HAP-1 (cell line): ENCODE results near the gene HEG1.
A peak's percentile ranks its signal among the peaks of the same experiment; 100 is the strongest.

Experiments
- DNase-seq, 2 experiments: peaks; one replicate each; pipeline ENCODE4 v3.0.0-alpha.2; 2016 to 2020; ENCODE audit warnings: low spot score in 2 of 2
- H3K27me3 ChIP-seq: fragments of 250-450 bp; sonication (Bioruptor Pico); 2 replicates; pipeline ENCODE4 v1.5.1; 2020; ENCODE audit warnings: low read depth, mild to moderate bottlenecking, moderate library complexity
- H3K36me3 ChIP-seq: fragments of 250-450 bp; sonication (Bioruptor Pico); replicated peaks from 2 replicates; pipeline ENCODE4 v1.5.1; 2020; ENCODE audit warnings: mild to moderate bottlenecking
- H3K4me1 ChIP-seq: fragments of 250-450 bp; sonication (Bioruptor Pico); 2 replicates; pipeline ENCODE4 v1.5.1; 2020; ENCODE audit warnings: mild to moderate bottlenecking
- H3K4me3 ChIP-seq: fragments of 250-450 bp; sonication (Bioruptor Pico); 2 replicates; pipeline ENCODE4 v1.5.1; 2020; ENCODE audit warnings: mild to moderate bottlenecking, moderate library complexity
- H3K9me3 ChIP-seq: fragments of 250-450 bp; sonication (Bioruptor Pico); 2 replicates; pipeline ENCODE4 v1.5.1; 2020; ENCODE audit warnings: mild to moderate bottlenecking, moderate library complexity
- in situ Hi-C: fragments of 300-500 bp; cut with MboI; formaldehyde crosslinking; loops from 3 replicates; pipeline ENCODE4 v1.14.3; 2020; ENCODE audit warnings: low sequenced_read_pairs, inconsistent platforms, mixed read lengths

HEG1 gene

DNA sequence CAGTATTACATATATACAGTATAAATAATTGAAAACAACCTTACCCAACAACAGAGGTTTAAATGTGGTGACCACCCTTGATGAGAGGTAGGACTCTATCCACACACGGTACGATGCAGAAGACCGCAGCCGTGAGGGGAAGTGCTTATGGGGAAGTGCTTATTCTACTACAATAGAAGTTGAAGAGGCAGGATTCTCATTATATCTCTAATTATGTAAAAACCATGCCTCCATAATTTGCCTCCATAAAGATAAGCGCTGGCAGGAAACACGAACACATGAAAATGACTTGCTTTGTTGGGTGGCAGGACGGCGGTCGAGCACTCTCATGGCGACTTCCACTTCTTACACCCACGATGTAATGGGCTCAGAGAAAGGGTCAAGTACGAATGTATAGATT lies 114.0 kb downstream of the HEG1 start:
- in situ Hi-C loops: loop anchor here (25.0 kb wide), 1 partner anchor 496 kb away; no protein-coding TSS in a partner anchor
- Histone ChIP-seq H3K9me3 (peaks cover 3% of the 10 kb centered on the region; the same call in 1 of the 2 replicates), H3K36me3 (no peaks in the 10 kb centered on the region), H3K4me3 (no peak overlapping the region), H3K27me3 (no peaks in the 10 kb centered on the region; the same call in 1 of the 2 replicates), H3K4me1 (no peaks in the 10 kb centered on the region)
- no peak for DNase-seq

DNA sequence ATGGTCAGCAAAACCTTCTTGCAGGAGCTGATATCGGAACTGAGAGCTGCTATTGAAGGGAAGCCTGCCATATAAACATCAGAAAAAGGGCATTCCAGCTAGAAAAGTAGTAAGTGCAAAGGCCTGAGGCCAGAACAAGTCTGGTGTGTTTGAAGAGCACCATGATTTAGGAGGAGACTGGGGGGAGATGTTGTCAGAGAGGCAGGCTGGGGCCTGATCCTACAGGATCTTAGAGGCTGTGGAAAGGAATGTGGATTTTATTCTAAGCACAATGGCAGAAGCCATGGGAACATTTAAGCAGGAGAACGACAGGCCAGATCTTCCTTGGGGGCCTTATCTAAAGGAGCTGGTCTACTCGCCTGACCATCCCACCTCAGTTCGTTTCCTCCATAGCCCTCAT lies 116.1 kb downstream of the HEG1 start:
- no peak overlapping the region for H3K4me3 ChIP-seq
- no peaks in the 10 kb centered on the region; the same call in 1 of the 2 replicates for H3K27me3 ChIP-seq
- in situ Hi-C loops: loop anchor here (25.0 kb wide), 1 partner anchor 498 kb away; no protein-coding TSS in a partner anchor
- peaks cover 7% of the 10 kb centered on the region for H3K9me3 ChIP-seq
- peaks cover 4% of the 10 kb centered on the region for H3K4me1 ChIP-seq
- no peaks in the 10 kb centered on the region for H3K36me3 ChIP-seq
- no peak for DNase-seq

DNA sequence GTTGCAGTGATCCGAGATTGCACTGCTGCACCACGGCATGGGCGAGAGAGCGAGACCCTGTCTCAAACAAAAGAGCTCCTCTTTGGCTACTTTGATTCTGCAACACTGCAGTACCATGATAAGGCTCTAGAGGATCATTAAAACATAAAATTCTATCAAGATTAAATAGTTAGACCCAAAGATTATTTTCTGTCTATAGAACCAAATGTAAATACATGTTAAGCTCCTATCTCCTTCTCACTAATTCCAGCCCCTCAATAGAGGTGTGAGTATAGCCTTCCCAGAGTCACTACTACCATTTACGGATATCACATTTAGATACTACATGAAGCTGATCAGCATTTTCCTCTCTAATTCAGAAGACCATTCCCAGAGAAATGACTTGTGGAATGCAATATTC lies 116.9 kb downstream of the HEG1 start:
- H3K36me3 ChIP-seq: no peaks in the 10 kb centered on the region
- H3K4me3 ChIP-seq: no peak overlapping the region
- peaks cover 4% of the 10 kb centered on the region for H3K4me1 ChIP-seq
- in situ Hi-C loops: loop anchor here (25.0 kb wide), 1 partner anchor 498 kb away; no protein-coding TSS in a partner anchor
- H3K27me3 ChIP-seq: no peaks in the 10 kb centered on the region; the same call in 1 of the 2 replicates
- DNase-seq: no peak
- H3K9me3 ChIP-seq: peaks cover 7% of the 10 kb centered on the region

DNA sequence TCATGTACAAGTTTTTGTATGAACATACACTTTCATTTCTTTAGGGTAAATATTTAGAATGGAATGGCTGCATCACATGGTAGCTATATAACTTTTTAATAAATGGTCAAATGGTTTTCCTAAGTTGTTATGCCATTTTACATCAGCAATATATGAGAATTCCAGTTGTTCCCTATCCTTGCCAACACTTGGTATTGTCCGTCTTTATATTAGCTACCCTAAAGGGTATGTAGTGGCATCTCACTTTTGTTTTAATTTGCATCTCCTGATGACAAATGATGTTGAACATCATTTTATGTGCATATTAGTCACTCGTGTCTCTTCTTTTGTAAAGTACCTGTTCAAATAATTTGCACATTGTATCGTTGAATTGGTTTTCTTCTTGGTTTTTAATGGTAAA lies 118.7 kb downstream of the HEG1 start:
- Histone ChIP-seq H3K4me1 (peaks cover 4% of the 10 kb centered on the region), H3K4me3 (no peak overlapping the region), H3K9me3 (peaks cover 7% of the 10 kb centered on the region), H3K36me3 (no peaks in the 10 kb centered on the region), H3K27me3 (peaks cover 2% of the 10 kb centered on the region; the same call in 1 of the 2 replicates)
- no peak for DNase-seq
- in situ Hi-C loops: loop anchor here (25.0 kb wide), 1 partner anchor 500 kb away; no protein-coding TSS in a partner anchor

DNA sequence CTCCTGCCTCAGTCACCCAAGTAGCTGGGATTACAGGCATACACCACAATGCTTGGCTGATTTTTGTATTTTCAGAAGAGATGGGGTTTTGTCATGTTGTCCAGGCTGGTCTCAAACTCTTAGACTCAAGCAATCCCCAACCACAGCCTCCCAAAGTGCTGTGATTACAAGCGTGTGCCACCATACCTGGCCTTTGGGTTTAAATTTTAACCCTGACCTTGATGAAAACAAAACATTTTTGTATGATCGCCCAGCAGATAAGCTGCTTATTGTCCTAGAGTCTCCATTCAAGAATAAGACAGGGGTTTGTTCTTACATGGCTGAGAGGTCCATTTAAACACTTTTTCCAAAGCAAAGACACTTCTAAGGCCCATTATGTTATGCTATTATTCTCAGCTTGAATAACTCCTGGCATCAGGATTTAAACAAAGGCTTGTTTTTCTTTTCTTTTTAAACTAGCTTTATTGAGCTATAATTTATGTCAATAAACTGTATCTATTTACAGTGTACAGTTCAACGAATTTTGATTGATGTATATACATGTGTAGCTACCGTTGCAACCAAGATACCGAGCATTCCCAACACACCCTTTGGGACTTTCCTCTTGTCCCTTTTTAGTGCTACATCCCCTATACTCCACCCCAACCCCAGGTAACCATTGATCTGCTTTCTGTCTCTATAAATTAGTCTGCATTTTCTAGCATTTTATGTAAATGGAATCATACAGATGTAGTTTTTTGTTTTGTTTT lies 119.8 kb downstream of the HEG1 start:
- H3K9me3 ChIP-seq: peaks cover 7% of the 10 kb centered on the region
- in situ Hi-C loops: loop anchor here (25.0 kb wide), 1 partner anchor 501 kb away; no protein-coding TSS in a partner anchor
- H3K36me3 ChIP-seq: no peaks in the 10 kb centered on the region
- peaks cover 2% of the 10 kb centered on the region; the same call in 1 of the 2 replicates for H3K27me3 ChIP-seq
- DNase-seq: peak; percentile 40 to 92
- H3K4me3 ChIP-seq: no peak overlapping the region
- peaks cover 4% of the 10 kb centered on the region for H3K4me1 ChIP-seq

DNA sequence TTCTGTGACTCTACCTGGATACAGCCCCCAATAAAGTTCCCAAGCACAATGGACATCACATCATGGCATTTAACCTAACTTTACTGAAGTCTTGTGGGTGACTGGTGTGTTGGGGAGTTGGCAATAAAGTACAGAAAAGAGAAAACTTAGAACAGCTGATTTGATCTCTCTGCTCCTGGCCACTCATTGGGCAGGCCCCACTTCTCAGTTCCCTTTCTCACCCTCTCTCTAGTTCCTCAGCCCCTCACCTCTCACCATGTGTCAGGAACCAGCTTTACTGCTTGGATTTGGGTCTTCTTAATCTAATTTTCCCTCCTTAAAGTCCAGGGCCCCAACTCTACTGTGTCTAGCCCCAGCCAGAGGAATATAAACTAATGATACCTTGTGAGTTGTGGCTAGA lies 120.5 kb downstream of the HEG1 start:
- in situ Hi-C loops: loop anchor here (25.0 kb wide), 1 partner anchor 502 kb away; no protein-coding TSS in a partner anchor
- Histone ChIP-seq H3K9me3 (peaks cover 7% of the 10 kb centered on the region), H3K36me3 (no peaks in the 10 kb centered on the region), H3K4me1 (peaks cover 4% of the 10 kb centered on the region), H3K4me3 (no peak overlapping the region), H3K27me3 (peaks cover 4% of the 10 kb centered on the region; the same call in 1 of the 2 replicates)
- DNase-seq: no peak

DNA sequence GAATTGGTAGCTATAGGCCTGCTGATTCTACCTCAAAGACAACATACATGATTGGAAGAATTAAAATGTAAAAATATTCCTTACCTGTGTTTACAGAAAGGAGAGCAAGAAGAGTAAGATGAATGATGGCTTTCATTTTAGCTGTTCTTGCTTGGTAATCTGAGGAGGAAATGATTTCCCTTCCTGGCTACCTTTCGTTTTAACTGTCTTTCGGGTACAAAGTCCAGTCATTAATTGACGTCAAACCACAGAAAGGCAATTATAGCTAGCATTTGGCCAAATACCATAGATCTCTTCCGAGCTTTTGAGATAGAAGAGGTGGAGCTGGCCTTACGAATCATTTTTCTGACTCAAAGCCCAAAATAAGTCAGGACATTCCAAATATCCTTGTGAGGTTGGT lies 121.2 kb downstream of the HEG1 start, which contains the start of gene MUC13:
Gene MUC13 (minus strand): TSS at position 175 of the 400 bp plus-strand sequence. CDS start 39 bp downstream, at position 136.
- no peaks in the 10 kb centered on the region for H3K36me3 ChIP-seq
- no peak for DNase-seq
- H3K27me3 ChIP-seq: peaks cover 9% of the 10 kb centered on the region; the same call in 1 of the 2 replicates
- in situ Hi-C loops: loop anchor here (25.0 kb wide), 1 partner anchor 503 kb away; no protein-coding TSS in a partner anchor
- no peak within 1 kb of the TSS for H3K4me3 ChIP-seq
- H3K9me3 ChIP-seq: peaks cover 7% of the 10 kb centered on the region
- peaks cover 4% of the 10 kb centered on the region for H3K4me1 ChIP-seq

DNA sequence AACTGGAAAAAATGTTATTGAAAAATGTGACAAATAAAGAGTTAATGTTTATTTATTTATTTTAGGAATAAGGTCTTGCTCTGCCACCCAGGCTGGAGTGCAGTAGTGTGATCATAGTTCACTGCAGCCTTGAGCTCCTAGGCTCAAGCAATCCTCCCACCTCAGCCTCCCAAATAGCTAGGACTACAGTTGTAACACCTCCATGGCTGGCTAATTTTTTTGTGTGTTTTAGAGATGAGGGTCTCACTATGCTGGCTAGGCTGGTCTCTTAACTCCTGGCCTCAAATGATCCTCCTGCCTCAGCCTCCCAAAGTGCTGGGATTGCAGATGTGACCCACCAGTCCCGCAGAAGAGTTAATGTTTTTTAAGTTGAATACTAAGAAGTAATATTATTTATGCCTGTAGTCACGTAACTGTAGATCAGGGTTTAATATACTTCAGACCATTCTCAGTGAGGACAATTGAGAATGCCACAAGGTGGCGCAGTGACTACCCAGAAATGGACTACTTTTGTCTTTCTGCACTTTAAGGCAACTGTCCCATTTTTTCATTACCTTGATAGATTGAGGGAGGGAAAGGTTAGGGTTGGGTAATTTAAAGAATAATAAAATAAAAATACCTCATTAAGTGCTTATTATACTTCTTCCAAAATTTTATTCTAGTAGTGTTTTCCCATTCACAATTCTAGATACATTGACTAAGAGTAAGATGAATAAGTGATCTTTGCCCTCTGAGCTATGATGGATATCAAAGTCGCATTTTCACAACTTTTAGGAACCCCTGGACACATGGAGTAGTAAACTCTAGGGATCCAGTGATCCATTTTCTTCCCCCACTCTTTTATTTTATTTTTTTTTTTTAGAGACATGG lies 127.2 kb downstream of the HEG1 start:
- in situ Hi-C loops: loop anchor here (10.0 to 25.0 kb wide), 2 partner anchors 509 to 656 kb away; no protein-coding TSS in a partner anchor
- no peaks in the 10 kb centered on the region for H3K9me3 ChIP-seq
- no peaks in the 10 kb centered on the region for H3K36me3 ChIP-seq
- no peaks in the 10 kb centered on the region for H3K4me1 ChIP-seq
- peak; percentile 71 to 79 for DNase-seq
- H3K4me3 ChIP-seq: no peak overlapping the region
- peaks cover 14% of the 10 kb centered on the region for H3K27me3 ChIP-seq

DNA sequence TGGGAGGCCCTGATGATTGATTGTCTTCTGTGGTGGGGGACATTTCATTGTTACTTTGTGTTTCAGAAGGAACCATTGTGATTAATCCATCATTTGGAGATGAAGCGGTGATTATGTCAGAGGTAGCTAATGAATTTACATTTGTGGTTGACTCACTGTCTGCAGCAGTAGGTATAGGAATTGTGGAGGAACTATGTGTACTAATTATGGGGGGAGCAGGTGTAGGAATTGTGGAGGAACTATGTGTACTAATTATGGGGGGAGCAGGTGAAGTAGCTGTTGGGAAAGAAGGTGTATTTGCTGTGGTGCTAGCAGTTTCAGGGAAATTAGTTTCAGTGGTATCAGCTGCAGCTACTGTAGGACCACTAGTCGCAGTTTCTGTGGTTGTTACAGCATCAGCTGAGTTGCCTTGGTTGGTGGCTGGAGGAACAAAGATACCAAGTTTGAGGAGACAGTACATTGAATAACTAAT lies 128.2 kb downstream of the HEG1 start:
- Histone ChIP-seq H3K9me3 (no peaks in the 10 kb centered on the region), H3K36me3 (no peaks in the 10 kb centered on the region), H3K4me3 (no peak overlapping the region), H3K27me3 (peaks cover 12% of the 10 kb centered on the region), H3K4me1 (no peaks in the 10 kb centered on the region)
- in situ Hi-C loops: loop anchor here (10.0 to 25.0 kb wide), 2 partner anchors 510 to 657 kb away; no protein-coding TSS in a partner anchor
- no peak for DNase-seq

DNA sequence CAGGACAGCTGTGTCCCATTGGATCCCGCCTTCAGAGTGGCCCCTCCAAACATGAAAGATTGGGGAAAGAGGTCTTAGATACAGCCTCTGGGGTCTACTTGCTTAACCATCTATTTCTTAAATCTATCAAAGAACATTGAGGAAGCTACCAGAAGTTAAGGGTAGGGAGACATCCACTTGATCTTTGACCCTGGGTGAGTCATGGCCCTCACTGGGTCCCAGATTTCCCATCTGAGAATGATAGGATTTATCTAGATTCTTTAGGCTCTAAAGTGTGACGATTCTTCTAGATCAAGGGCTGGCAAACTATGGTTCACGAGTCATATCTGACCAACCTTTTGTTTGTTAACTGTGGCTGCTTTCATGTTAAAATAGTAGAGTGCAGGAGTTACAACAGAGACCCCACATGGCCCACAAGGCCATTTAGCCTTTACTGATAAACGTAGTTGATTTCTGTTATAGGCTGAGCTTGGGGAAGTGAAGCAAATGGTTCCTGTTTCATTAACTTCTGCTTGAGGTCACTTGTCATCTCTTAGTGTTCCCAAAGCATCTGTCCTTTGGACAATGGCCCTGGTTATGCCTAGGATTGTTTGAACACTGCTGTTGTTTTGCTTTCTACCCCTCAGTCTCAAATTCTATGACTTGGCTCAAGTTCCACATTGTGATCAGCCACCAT lies 129.2 kb downstream of the HEG1 start:
- DNase-seq: no peak
- in situ Hi-C loops: loop anchor here (10.0 to 25.0 kb wide), 2 partner anchors 511 to 658 kb away; no protein-coding TSS in a partner anchor
- peaks cover 12% of the 10 kb centered on the region for H3K27me3 ChIP-seq
- no peaks in the 10 kb centered on the region for H3K4me1 ChIP-seq
- H3K4me3 ChIP-seq: no peak overlapping the region
- H3K9me3 ChIP-seq: no peaks in the 10 kb centered on the region
- no peaks in the 10 kb centered on the region for H3K36me3 ChIP-seq

DNA sequence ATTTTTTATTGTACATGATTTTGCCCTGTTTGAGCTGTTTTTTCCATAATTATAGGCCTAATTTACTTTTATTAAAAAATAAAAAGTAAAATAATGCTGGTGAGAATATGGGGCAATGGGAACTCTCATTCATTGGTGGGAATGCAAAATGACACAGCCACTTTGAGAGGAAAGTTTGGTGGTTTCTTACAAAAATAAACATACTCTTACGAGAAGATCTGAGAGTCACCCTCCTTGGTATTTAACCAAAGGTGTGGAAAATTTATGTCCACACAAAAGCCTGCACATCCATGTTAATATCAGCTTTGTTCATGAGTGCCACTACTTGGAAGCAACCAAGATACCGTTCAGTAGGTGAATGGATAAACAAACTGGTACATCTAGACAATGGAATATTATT lies 131.1 kb downstream of the HEG1 start:
- Histone ChIP-seq H3K27me3 (peaks cover 6% of the 10 kb centered on the region), H3K4me3 (no peak overlapping the region), H3K4me1 (no peaks in the 10 kb centered on the region), H3K9me3 (no peaks in the 10 kb centered on the region), H3K36me3 (no peaks in the 10 kb centered on the region)
- no peak for DNase-seq
- in situ Hi-C loops: loop anchor here (10.0 to 25.0 kb wide), 2 partner anchors 513 to 660 kb away; no protein-coding TSS in a partner anchor

DNA sequence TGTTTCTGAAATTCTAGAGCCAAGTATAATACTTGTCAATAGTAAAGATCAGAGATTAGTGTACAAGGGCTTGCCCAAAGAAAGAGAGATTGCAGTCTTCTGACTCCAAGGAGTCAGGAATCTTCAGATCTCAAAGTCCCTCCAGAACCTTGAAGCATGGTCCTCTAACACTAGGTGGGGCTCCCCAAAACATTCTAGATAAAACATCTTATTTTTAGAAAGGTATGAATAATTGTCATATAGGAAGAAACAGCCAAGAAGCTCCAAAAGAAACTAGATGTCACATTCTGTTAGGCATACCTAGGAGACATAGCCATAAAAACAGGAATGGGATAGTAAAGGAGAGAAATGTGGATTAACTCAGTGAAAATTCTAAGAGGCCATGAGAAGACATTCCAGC lies 132.0 kb downstream of the HEG1 start:
- no peak overlapping the region for H3K4me3 ChIP-seq
- no peaks in the 10 kb centered on the region for H3K9me3 ChIP-seq
- H3K4me1 ChIP-seq: no peaks in the 10 kb centered on the region
- no peaks in the 10 kb centered on the region for H3K36me3 ChIP-seq
- no peak for DNase-seq
- in situ Hi-C loops: loop anchor here (10.0 kb wide), 1 partner anchor 661 kb away; no protein-coding TSS in a partner anchor
- peaks cover 3% of the 10 kb centered on the region for H3K27me3 ChIP-seq
